ENCODE data around the gene BRD1. TPM values are rescaled to one million over a fixed set of nuclear protein-coding genes. Genes with fewer than 3 reads are reported as not detected.

BRD1 gene
- total RNA-seq, 1 experiment from 2014 or later, result 19.1 TPM

DNA sequence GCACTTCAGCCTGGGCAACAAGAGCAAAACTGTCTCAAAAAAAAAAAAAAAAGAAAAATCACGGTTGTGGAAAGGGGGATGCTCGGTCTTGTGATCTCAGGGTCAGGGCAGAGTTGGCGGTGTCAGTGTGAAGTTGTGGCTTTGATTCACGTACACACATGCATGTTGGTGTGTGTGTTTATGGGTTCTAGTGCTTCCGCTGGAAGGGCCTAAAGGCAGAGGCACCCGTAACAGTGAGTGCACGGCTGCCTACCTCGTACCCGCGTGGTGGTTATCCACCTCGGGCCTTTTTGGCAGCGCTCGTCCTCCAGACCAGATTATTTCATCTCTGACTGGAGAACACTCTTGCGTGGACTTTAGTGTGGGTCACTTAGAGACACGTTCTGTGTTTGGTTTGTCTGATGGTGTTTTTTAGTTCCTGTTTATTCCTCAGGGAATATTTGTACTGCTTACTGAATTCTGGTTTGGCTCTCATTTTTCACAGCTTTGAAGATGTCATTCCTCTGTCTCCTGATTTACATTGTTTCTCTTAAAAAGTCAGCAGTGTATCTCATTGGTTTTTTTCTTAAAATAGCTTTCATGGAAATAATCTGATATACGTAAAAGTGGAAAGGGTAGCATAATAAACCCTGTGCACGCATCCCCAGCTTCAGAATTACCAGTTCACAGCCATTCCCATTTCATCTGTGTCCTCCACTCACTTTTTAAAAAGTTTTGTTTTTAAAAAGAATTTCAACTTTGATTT, 41.6 kb upstream of the BRD1 start:
- DNase-seq (no peak), ATAC-seq (no peak)
- Histone ChIP-seq H3K27ac (ENCODE audit: low read length) (no peak overlapping the region), H3K36me3 (ENCODE audit: low read depth, low read length) (peaks cover 13% of the 10 kb centered on the region; the same call in 1 of the 2 replicates), H3K9me3 (ENCODE audit: low read length) (no peaks in the 10 kb centered on the region), H4K20me1 (ENCODE audit: low read length) (no peaks in the 10 kb centered on the region), H2AFZ (ENCODE audit: low read length) (no peak overlapping the region), H3F3A (ENCODE audit: low read length, unreplicated experiment) (no peaks in the 10 kb centered on the region), H3K4me1 (ENCODE audit: insufficient read depth, low read length) (no peaks in the 10 kb centered on the region), H3K9me2 (replicated peaks; ENCODE audit: low read length) (no peaks in the 10 kb centered on the region), H3K27me3 (ENCODE audit: low read length) (no peaks in the 10 kb centered on the region), H3K9ac (ENCODE audit: low read length) (no peak overlapping the region), H3K4me3 (ENCODE audit: low read length) (no peak overlapping the region), H3K4me2 (ENCODE audit: low read length) (no peak overlapping the region), H3K79me2 (ENCODE audit: low read length) (peaks cover 91% of the 10 kb centered on the region)
- no TSS peak for BruUV-seq (replicated peaks)
- ChIA-PET POLR2A (ENCODE audit: unreplicated experiment) (no interaction called here), CTCF (no interaction called here)
- TF ChIP-seq, protein P1, sequence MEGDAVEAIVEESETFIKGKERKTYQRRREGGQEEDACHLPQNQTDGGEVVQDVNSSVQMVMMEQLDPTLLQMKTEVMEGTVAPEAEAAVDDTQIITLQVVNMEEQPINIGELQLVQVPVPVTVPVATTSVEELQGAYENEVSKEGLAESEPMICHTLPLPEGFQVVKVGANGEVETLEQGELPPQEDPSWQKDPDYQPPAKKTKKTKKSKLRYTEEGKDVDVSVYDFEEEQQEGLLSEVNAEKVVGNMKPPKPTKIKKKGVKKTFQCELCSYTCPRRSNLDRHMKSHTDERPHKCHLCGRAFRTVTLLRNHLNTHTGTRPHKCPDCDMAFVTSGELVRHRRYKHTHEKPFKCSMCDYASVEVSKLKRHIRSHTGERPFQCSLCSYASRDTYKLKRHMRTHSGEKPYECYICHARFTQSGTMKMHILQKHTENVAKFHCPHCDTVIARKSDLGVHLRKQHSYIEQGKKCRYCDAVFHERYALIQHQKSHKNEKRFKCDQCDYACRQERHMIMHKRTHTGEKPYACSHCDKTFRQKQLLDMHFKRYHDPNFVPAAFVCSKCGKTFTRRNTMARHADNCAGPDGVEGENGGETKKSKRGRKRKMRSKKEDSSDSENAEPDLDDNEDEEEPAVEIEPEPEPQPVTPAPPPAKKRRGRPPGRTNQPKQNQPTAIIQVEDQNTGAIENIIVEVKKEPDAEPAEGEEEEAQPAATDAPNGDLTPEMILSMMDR (conservative IDR thresholded peaks at IDR 0.05; ENCODE audit: low read depth, low read length), result no peak
- intact Hi-C loops (cut with micrococcal nuclease), result no loop called here

DNA sequence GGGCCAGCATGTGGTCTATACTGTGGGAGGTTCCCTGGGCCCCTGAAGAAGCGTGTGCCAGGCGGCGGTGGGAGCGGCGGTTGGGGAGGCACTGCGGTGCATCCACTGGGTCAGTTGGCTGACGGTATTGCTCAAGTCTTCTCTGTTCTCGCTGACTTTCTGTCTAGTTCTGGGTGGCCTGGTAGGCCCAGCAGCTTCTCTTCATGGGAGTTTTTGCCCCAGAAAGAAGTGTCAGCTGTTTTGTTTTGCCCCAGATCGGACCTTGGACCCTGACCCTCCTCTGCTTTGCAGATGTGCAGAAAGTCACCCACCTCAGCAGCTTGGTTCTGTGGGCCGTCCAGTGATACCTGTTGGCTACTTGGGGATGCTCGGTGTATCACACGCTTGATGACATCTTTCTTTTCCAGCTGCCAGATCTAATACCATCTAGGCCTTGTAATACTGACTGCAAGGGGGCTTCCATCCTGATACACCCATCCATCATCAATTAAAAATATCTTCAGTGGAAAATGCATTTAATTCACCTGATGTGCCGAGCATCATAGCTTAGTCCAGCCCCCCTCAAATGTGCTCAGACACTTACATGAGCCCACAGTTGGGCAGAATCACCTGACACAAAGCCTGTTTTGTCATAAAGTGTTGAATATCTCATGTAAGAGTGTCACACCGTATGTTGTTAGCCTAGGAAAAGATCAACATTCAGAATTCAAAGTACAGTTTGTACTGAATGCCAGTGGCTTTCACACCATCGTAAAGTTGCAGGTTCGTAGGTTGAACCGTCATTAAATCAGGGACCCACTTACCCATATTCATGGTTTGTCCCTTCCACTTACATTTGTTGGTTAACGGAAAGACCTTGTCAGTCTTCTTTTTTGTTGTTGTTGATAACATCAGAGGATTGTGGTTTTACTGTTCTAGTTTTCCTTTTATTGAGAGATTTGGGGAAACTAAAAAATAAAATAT, 39.9 kb upstream of the BRD1 start:
- no peak overlapping the region for H3K27ac ChIP-seq (ENCODE audit: low read length)
- H3K79me2 ChIP-seq (ENCODE audit: low read length), result peaks cover 92% of the 10 kb centered on the region
- no peaks in the 10 kb centered on the region for H3K4me1 ChIP-seq (ENCODE audit: insufficient read depth, low read length)
- H3K4me2 ChIP-seq (ENCODE audit: low read length), result no peak overlapping the region
- H3K36me3 ChIP-seq (ENCODE audit: low read depth, low read length), result peaks cover 13% of the 10 kb centered on the region; the same call in 1 of the 2 replicates
- no peaks in the 10 kb centered on the region for H3K9me2 ChIP-seq (replicated peaks; ENCODE audit: low read length)
- no peak overlapping the region for H3K4me3 ChIP-seq (ENCODE audit: low read length)
- ChIA-PET POLR2A (ENCODE audit: unreplicated experiment) (no interaction called here), CTCF (no interaction called here)
- no TSS peak for BruUV-seq (replicated peaks)
- no peak overlapping the region for H2AFZ ChIP-seq (ENCODE audit: low read length)
- H3K9me3 ChIP-seq (ENCODE audit: low read length), result no peaks in the 10 kb centered on the region
- H3K27me3 ChIP-seq (ENCODE audit: low read length), result no peaks in the 10 kb centered on the region
- DNase-seq (no peak), ATAC-seq (no peak)
- no peaks in the 10 kb centered on the region for H4K20me1 ChIP-seq (ENCODE audit: low read length)
- no peak overlapping the region for H3K9ac ChIP-seq (ENCODE audit: low read length)
- TF ChIP-seq EZH2 (IDR thresholded peaks at IDR 0.05; ENCODE audit: low read length, unreplicated experiment) (no peak), EZH2phosphoT487 (IDR thresholded peaks at IDR 0.05; ENCODE audit: borderline replicate concordance, low read length) (no peak)
- TF ChIP-seq, protein P1 (conservative IDR thresholded peaks at IDR 0.05; ENCODE audit: low read depth, low read length), result no peak
- H3F3A ChIP-seq (ENCODE audit: low read length, unreplicated experiment), result no peaks in the 10 kb centered on the region
- intact Hi-C loops (cut with micrococcal nuclease), result no loop called here
